ENCODE results near the gene FEM1A. TPM values are rescaled to one million over a fixed set of nuclear protein-coding genes. Genes with fewer than 3 reads are reported as not detected.
"Not testable (repeated sequence)": the region's sequence is repeated elsewhere in the genome, so short reads cannot be mapped to it uniquely, and the experiment has no call there.

FEM1A gene
- total RNA-seq, 1 experiment from 2014 or later, result 7.0 TPM

- Histone ChIP-seq H3K27ac (no peak overlapping the region), H3K27me3 (ENCODE audit: insufficient read depth, low read depth) (no peaks in the 10 kb centered on the region), H3K4me3 (no peak overlapping the region), H3K9me2 (ENCODE audit: insufficient read depth) (no peaks in the 10 kb centered on the region), H3F3A (ENCODE audit: insufficient read depth, low read depth) (no peaks in the 10 kb centered on the region), H2AFZ (no peak overlapping the region), H3K36me3 (ENCODE audit: low read depth) (no peaks in the 10 kb centered on the region), H4K20me1 (ENCODE audit: insufficient read depth) (no peaks in the 10 kb centered on the region), H3K4me2 (no peak overlapping the region), H3K9me3 (ENCODE audit: insufficient read depth, low read depth) (no peaks in the 10 kb centered on the region), H3K4me1 (replicated peaks; ENCODE audit: insufficient read depth) (no peaks in the 10 kb centered on the region), H3K79me2 (ENCODE audit: low read depth) (no peaks in the 10 kb centered on the region)
- no peak for TF ChIP-seq EZH2 (IDR thresholded peaks at IDR 0.05; ENCODE audit: low read depth)
- TF ChIP-seq, protein P1, sequence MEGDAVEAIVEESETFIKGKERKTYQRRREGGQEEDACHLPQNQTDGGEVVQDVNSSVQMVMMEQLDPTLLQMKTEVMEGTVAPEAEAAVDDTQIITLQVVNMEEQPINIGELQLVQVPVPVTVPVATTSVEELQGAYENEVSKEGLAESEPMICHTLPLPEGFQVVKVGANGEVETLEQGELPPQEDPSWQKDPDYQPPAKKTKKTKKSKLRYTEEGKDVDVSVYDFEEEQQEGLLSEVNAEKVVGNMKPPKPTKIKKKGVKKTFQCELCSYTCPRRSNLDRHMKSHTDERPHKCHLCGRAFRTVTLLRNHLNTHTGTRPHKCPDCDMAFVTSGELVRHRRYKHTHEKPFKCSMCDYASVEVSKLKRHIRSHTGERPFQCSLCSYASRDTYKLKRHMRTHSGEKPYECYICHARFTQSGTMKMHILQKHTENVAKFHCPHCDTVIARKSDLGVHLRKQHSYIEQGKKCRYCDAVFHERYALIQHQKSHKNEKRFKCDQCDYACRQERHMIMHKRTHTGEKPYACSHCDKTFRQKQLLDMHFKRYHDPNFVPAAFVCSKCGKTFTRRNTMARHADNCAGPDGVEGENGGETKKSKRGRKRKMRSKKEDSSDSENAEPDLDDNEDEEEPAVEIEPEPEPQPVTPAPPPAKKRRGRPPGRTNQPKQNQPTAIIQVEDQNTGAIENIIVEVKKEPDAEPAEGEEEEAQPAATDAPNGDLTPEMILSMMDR (conservative IDR thresholded peaks at IDR 0.05), result no peak
- intact Hi-C loops (cut with micrococcal nuclease; ENCODE audit: unreplicated experiment), result no loop called here
- ChIA-PET POLR2A (ENCODE audit: unreplicated experiment) (no interaction called here), CTCF (no interaction called here)
- BruUV-seq (replicated peaks), result no TSS peak
- no peak for DNase-seq
Observed at GRCh38 chr19:4844348-4845179, 53.0 kb downstream of the FEM1A start.

GRCh38 chr19:4845975-4846374 is 54.4 kb downstream of the FEM1A start:
- H3K36me3 ChIP-seq (ENCODE audit: low read depth); H3K27me3 ChIP-seq (ENCODE audit: insufficient read depth, low read depth); H3K9me3 ChIP-seq (ENCODE audit: insufficient read depth, low read depth); H2AFZ ChIP-seq; H3K9me2 ChIP-seq (ENCODE audit: insufficient read depth); H3K27ac ChIP-seq; H3K4me3 ChIP-seq; intact Hi-C loops (cut with micrococcal nuclease; ENCODE audit: unreplicated experiment); CTCF ChIA-PET; H3K79me2 ChIP-seq (ENCODE audit: low read depth); DNase-seq; H3F3A ChIP-seq (ENCODE audit: insufficient read depth, low read depth); H3K4me2 ChIP-seq; H3K4me1 ChIP-seq (replicated peaks; ENCODE audit: insufficient read depth); H4K20me1 ChIP-seq (ENCODE audit: insufficient read depth); BruUV-seq (replicated peaks): not testable (repeated sequence)
- POLR2A ChIA-PET (ENCODE audit: unreplicated experiment), result interaction anchor here (0.6 kb wide), 2 partner anchors 596 to 715 kb away, joined by 4 read pairs; no protein-coding TSS in a partner anchor

DNA sequence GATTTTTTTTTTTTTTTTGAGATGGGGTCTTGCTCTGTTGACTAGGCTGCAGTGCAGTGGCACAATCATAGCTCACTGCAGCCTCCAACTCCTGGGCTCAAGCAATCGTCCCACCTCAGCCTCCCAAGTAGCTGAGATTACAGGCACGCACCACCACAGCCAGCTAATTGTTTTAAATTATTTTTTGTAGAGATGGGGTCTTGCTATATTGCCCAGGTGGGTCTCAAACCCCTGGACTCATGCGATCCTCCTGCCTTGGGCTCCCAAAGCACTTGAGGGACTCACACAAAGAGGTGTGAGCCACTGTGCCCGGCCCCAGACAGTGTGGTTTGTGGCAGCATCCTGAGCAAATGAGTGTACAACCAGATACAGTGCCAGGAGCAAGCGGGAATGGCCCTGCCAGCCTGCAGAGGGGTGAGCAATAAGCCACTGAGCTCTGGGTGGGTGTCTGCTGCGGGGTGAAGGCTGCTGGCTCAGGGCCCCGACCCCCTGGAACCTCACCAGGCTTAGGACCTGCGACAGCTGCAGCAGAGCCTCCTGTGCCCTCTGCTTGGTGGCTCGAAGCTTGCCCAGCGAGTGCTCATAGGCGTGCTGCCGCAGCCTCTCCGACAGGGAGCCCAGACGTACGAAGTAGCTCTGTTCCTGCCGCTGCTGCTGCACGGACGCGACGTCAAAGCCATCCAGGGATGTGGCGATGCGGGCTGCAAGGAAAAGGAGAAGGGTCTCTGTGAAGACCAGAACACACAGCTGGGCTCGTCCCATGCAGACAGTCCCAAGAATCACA is 55.8 kb downstream of the FEM1A start:
- no peaks in the 10 kb centered on the region for H3K4me1 ChIP-seq (replicated peaks; ENCODE audit: insufficient read depth)
- H3K9me2 ChIP-seq (ENCODE audit: insufficient read depth), result no peaks in the 10 kb centered on the region
- H3K27me3 ChIP-seq (ENCODE audit: insufficient read depth, low read depth), result no peaks in the 10 kb centered on the region
- BruUV-seq (replicated peaks), result no TSS peak
- H3K4me2 ChIP-seq, result no peak overlapping the region
- H4K20me1 ChIP-seq (ENCODE audit: insufficient read depth), result no peaks in the 10 kb centered on the region
- no peak for DNase-seq
- H3K9me3 ChIP-seq (ENCODE audit: insufficient read depth, low read depth), result no peaks in the 10 kb centered on the region
- no peaks in the 10 kb centered on the region for H3F3A ChIP-seq (ENCODE audit: insufficient read depth, low read depth)
- intact Hi-C loops (cut with micrococcal nuclease; ENCODE audit: unreplicated experiment), result no loop called here
- H3K36me3 ChIP-seq (ENCODE audit: low read depth), result no peaks in the 10 kb centered on the region
- H3K4me3 ChIP-seq, result no peak overlapping the region
- no peak overlapping the region for H3K27ac ChIP-seq
- ChIA-PET POLR2A (ENCODE audit: unreplicated experiment) (no interaction called here), CTCF (no interaction called here)
- no peak for TF ChIP-seq EZH2 (IDR thresholded peaks at IDR 0.05; ENCODE audit: low read depth)
- TF ChIP-seq, protein P1 (conservative IDR thresholded peaks at IDR 0.05), result no peak
- H3K79me2 ChIP-seq (ENCODE audit: low read depth), result no peaks in the 10 kb centered on the region
- no peak overlapping the region for H2AFZ ChIP-seq

All from PC-9 (cell line).